ENCODE data around the gene SPIB. TPM values are rescaled to one million over a fixed set of nuclear protein-coding genes. Genes with fewer than 3 reads are reported as not detected.
"Not testable (repeated sequence)": the region's sequence is repeated elsewhere in the genome, so short reads cannot be mapped to it uniquely, and the experiment has no call there.

The SPIB gene
- total RNA-seq, 1 donor from 2014 or later = 0.72 TPM

DNA sequence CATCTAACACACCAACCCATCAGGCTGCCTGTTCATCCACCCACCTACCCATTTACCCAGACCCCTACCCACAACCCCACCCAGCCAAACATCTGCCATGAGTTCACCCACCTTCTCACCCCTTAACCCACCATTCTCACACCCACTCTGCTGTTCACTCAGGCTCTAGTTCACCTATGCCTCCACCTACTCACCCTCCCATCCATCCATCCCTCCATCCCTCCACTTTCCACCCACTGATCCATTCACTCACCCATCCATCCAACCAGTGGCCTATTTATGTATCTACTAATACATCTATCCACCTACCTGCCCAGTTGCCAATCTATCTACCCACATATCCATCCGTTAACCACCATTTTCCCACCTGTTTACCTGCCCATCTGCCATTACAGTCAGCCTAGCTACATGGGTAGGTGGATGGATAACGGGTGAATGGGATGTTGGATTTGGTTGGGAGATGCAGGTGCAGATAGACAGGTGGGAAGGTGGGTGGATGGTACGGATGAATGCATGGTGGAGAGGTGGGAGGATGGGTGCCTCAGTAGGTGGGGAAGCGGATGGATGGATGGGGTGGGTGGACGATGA, 19.2 kb downstream of the SPIB start:
- no peak for DNase-seq (ENCODE audit: low spot score)

DNA sequence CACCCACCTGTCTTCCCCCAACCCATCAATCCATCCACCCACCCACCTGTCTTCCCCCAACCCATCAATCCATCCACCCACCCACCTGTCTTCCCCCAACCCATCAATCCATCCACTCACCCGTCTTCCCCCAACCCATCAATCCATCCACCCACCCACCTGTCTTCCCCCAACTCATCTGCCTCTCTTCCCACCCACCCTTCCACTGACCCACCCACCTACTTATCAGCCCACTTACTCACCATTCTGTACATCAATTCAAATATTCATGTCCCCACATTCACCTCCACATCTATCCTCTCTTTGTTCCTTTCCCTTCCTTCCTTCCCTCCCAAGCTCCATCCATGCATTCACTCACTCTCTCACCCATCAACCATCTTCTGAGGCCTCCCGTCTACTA, 20.4 kb downstream of the SPIB start:
- DNase-seq (ENCODE audit: low spot score) = not testable (repeated sequence)

DNA sequence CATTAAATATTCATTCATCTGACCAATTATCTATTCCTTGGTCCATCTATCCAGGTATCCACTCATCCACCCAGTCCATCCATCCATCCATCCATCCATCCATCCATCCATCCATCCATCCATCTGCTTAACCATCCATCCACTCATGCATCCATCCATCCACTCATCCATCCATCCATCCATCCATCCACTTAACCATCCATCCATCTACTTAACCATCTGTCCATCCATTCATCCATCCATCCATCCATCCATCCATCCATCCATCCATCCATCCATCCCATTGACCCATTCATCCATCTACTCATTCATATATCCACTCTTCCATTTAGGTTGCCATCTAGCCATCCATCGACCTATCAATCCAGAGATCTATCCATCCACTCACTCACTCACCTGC, 25.3 kb downstream of the SPIB start:
- no peak for DNase-seq (ENCODE audit: low spot score)

DNA sequence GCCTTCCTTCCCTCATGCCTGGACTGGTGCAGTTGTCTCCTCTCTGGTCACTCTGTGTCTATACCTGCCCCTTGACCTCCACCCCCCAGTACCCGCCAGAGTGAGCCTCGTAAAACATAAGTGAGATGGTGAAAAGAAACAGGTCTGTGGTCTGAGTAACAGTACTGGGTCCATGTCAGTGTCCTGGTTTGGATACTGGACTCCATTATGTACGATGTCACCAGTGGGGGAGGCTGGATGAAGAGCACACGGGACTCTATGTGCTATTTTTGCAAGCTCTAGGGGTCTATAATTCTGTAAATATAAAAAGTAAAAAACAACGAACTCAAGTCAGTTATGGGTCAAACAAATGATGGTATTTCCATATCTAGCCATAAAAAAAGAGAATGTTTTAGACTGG, 28.3 kb downstream of the SPIB start:
- no peak for DNase-seq (ENCODE audit: low spot score)

DNA sequence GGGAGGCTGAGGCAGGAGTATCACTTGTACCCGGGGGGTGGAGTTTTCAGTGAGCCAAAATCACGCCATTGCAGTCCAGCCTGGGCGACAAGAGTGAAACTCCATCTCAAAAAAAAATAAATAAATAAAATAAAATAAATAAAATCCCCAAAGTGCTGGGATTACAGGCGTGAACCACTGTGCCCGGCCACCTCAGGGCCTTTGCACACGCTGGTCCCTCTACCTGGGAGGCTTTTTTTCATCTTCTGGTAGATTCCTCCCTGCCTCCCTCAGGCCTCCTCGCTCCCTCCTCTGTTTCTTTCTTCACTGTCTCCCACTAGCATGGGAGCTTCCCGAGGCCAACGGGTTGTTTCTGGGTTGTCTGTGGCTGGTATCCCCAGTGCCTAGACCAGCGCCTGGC, 29.0 kb downstream of the SPIB start:
- DNase-seq (ENCODE audit: low spot score) = no peak

DNA sequence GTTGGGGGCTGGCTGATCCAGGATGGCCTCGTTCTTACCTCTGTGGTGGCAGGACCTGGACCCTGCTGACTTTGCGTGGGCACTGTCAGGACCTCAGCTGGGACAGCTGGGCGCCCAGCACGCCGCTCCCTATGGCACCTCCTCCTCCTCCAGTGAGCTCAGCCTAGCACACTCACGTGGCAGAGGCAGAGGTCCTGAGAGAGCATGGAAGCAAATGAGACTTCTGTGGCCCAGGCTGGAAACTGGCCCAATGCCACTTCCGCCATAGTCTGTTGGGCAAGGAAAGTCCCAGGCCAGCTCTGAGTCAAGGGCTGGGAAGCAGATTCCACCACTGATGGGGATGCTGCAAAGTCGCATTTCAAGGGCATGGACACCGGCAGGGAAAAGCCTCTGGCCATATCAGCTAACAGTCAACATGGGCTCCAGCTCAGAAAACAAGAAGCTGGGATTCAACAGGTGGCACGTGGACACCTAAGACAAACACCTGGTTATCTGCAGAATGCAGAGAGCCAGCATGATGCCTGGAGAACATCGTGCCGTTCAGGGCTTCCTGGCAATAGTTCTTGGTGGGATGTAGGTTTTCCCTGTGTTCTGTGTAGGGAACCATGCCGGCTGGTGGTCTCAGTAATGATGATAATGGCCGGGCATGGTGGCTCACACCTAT, 30.6 kb downstream of the SPIB start:
- no peak for DNase-seq (ENCODE audit: low spot score)

DNA sequence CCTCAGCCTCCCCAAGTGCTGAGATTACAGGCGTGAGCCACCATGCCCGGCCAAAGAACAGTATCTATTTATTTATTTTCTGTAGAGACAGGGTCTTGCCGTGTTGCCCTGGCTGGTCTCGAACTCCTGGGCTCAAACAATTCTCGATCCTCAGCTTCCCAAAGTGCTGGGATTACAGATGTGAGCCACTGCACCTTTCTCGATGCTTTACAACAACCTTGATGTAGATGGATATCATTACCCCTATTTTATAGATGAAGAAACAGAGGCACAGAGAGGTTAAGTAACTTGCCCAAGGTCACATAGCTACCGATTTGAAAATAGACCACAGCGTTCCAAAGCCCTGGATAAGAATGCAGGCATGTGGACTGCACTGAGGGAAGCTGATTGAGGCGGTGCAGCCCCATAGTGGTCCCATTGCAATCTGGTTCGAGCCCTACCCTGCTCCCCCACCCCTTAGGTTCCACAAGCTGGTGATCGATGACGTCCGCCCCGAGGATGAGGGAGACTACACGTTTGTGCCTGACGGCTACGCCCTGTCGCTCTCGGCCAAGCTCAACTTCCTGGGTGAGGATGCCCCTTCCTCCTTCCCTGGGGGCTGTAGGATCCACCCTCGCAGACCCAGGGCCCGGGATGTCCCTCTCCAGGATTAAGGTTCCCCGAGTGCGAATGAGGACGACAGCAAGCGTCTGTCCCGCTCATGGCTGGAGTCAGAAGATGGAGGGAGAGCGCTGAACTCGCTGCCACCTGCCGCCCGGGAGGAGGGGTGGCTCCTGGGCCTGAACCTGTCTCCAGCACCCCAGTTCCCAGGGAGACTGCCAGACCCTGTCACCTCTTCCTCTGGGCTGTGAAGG, 31.9 kb downstream of the SPIB start:
- no peak for DNase-seq (ENCODE audit: low spot score)

DNA sequence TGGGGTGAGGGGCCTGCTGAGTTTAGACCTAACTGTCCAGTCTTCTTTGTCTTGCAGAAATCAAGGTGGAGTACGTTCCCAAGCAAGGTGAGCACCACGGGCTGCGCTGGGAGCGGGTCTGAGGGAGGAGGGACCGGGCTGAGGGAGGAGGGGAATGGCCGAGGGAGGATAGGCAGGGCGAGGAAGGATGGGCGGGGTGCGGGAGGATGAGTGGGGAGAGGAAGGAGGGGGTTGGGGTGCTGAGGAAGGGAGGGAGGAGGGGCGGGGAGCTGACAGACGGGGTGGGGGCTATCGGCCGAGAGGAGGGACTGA, 32.4 kb downstream of the SPIB start:
- DNase-seq (ENCODE audit: low spot score) = no peak

DNA sequence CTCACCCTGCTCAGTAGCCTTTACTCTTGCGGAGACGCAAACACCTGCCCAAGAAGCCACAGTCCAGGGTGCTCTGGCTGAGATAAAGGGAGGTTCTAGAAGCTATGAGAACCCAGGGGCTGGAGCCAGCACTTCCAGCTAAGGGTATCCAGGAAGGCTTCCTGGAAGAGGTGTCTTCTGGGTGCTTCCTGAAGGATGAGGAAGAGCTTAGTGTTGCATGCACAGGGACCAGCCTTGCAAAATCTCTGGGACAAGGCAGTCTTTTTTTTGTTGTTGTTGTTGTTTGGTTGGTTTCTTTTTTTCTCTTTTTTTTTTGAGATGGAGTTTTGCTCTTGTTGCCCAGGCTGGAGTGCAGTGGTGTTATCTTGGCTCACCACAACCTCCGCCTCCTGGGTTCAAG, 34.5 kb downstream of the SPIB start:
- DNase-seq (ENCODE audit: low spot score) = no peak

DNA sequence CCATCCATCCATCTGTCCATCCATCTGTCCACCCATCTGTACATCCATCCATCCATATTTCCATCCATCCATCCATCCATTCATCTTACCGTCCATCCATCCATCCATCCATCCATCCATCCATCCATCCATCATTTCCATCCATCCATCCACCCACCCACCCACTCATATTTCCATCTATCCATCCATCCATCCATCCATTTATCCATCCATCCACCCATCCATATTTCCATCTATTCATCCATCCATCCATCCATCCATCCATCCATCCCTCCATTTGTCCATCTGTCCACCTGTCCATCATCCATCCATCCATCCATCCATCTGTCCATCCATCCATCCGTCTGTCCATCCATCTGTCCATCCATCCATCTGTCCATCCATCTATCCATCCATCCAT, 37.3 kb downstream of the SPIB start:
- no peak for DNase-seq (ENCODE audit: low spot score)

DNA sequence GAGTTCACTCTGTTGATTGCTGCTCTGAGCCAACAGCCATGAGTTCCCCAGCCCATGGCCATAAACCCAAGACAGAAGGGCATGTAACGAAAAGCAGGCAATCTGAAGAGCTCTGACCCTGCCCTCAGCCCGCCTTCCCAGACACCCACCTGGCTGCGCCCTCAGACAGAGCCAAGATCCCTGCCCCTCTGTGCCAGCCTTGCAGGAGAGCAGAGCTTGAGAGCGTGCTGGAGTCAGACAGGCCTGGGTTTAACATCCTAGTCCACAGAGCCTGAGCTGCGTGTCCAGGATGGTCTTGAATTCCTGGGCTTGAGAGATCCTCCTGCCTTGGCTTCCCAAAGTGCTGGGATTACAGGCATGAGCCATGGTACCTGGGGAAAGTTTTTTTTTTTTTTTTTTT, 38.6 kb downstream of the SPIB start:
- no peak for DNase-seq (ENCODE audit: low spot score)

DNA sequence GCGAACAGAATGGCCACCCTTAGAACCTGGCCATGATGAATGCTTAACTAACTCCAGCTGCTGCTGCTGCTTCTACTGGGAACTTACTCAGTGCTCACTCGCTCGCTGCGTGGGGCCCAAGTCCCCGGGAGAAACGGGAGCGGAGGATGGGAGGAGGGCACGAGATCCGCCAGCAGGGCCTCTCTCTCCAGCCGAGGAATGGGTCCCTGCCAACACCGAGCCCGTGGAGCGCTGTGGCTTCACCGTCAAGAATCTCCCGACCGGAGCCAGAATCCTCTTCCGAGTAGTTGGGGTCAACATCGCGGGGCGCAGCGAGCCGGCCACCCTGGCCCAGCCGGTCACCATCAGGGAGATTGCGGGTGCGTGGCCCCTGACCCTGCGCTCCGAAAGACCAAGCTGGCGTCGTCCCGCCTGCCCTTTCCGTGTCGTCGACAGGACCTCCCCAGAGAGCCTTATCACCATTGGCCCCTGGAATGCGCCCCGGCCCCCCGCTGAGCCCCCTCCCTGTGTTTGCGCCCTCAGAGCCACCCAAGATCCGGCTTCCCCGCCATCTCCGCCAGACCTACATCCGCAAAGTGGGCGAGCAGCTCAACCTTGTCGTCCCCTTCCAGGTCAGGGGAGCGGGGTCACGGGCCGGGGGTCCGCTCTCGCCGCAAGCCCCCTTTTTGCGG, 39.8 kb downstream of the SPIB start:
- peak; percentile 55 for DNase-seq (ENCODE audit: low spot score)

DNA sequence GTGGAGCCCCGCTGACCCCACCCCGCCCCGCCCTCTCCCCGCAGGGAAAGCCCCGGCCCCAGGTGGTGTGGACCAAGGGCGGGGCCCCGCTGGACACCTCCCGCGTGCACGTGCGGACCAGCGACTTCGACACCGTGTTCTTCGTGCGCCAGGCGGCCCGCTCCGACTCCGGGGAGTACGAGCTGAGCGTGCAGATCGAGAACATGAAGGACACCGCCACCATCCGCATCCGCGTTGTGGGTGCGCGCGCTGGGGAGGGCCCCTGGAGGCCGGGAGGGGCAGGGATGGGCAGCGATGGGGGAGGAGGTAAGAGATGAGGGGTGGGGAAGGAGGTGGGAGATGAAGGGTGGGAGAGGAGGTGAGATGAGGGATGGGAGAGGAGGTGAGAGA, 40.3 kb downstream of the SPIB start:
- no peak for DNase-seq (ENCODE audit: low spot score)

DNA sequence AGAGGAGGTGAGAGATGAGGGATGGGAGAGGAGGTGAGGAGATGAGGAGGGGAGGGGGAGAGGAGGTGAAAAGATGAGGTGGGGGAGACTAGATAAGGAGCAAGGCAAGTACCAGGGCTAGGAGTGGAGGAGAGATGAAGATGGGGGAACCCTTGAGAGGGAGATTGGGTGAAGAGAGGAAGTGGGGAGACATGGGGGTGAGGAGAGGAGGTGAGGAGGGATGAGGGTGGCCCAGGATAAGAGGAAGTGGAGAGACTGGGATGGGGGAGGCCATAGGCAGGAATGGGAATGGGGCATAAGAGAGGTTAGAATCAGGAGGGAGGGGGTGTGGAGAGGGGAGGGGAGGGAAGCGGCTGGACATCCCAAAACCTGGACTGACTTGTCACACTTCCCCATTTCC, 40.9 kb downstream of the SPIB start:
- no peak for DNase-seq (ENCODE audit: low spot score)

DNA sequence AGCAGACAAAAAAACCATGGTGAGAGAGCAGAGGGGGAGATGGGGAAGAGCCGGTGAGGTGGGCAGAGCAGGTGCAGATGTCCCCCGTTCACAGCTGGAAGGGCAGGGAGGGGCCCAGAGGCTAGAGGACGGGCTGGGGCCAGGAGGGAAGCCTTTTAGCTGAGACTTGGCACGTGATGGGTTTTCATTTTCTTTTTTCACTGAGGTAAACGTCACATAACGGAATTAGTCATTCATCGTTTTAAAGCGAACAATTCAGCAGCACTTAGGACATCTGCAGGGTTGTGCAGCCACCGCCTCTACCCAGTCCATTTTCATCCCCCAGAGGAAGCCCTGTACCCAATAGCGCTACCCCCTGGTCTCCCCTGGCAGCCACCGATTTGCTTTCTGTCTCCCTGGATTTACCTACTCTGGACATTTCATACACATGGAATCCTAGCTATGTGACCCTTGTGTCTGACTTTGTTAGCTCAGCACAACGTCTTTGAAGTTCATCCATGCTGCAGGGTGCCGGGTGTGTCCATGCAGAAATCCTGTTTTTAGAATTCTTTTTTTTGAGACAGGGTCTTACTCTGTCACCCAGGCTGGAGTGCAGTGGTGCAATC, 41.5 kb downstream of the SPIB start:
- peak; percentile 12 for DNase-seq (ENCODE audit: low spot score)

DNA sequence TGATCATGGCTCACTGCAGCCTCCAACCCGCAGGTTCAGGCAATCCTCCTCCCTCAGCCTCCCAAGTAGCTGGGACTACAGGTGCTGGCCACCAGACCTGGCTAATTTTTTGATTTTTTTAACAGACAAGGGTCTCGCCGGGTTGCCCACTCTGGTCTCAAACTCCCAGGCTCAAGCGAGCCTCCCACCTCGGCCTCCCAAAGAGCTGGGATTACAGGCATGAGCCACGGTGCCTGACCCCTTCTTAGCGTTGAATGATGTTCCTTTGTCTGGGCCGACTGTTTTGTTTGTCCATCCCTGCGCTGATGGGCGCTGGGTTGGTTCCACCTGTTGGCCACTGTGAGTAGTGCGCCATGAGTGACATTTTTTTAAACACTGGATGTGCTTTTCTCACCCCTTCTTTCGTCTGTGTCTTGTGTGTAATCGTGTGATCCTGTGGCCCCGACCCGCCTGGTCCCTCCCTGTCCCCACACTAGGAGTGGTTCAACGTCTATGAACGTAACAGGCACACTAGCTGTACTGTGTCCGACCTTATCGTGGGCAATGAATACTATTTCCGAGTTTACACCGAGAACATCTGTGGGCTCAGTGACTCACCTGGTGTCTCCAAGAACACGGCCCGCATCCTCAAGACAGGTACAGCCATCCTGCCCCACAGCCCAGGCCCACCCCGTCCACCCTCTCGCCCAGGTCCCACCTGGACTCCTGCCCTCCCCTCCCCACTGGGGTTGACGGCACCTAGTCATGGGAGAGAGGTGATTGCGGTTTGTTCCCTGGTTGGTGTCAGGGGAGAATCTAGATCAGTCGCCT, 42.5 kb downstream of the SPIB start:
- peak; percentile 43 for DNase-seq (ENCODE audit: low spot score)

DNA sequence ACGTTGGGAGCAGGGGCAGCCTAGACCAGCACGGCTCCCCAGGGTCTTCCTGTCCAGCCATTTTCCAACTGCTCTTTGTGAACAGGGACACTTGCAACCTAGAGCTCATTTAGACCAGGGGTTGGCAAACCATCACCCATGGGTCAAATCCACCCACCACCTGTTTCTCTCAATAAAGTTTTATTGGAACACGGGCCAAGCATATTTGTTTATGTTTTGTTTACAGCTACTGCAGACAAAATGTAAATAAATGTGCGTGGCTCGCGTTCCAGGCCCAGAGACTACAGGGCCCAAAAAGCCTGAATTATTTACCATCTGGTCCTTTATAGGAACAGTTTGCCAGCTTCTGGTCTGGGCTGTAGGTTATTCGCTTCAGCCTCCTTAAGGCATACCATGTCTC, 44.2 kb downstream of the SPIB start:
- no peak for DNase-seq (ENCODE audit: low spot score)

DNA sequence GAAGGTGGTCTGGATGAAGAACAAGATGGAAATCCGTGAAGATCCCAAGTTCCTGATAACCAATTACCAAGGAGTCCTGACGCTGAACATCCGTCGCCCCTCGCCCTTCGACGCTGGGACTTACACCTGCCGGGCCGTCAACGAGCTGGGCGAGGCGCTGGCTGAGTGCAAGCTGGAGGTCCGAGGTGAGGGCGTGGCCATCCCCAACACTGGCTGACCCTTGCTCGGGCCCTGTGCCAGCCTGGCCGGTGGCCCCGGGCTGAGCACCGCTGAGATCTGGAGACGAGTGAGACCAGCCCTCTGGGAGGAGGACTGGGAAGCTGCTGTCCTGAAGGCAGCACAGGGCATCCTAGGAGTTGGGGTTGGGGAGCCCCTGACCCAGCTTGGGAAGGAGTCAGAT, 45.6 kb downstream of the SPIB start:
- no peak for DNase-seq (ENCODE audit: low spot score)

DNA sequence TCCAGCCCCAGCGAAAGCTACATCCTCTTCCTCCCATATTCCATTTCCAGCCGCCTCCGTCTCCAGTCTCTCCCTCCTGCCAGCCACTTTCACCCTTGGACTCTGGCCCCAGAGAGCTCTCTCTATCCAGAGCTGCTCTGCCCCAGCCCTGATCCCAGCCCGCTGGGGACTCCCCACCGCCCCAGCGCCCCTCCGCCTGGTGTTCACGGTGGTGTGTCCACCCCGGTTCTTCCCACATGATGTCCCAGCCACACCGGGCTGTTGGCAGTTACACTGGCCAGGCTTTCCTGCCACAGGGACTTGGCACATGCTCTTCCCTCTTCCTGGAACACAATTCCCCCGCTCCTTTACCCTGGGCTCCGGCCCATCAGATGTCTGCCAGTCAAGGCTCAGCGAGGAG, 46.3 kb downstream of the SPIB start:
- no peak for DNase-seq (ENCODE audit: low spot score)

DNA sequence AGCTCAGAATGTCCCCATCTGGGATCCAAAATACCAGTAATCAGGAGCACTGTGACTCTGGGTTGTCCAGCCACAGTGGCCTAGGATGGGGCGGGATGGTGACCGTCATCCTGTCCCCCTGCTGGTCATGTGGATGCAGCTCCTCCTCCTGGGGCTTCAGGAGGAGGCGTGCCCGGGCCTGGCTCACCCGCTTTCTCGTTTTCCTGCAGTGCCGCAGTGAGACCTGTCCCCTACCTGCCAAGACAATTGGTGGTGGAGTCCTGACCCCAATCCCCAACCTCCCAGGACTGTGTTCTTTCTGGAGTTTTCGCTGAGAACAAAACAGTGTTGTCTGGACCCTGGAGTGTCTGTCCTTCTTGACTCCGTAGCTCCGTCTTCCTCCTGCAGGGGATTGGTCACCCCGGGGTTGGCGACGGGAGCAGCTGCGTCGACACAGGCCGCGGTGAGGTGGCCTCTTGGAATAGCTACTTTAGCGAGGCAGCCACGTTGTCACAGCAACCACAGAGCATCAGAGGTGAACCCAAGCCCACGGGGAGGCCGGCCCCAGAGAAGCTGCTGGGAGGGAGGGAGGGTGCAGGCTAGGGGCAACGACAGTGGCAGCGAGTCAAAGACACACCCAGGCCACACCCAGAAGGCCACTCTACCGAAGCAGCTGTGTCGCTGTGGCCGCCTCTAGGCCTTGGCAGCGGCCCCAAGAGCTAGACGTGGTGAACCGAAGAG, 47.4 kb downstream of the SPIB start:
- no peak for DNase-seq (ENCODE audit: low spot score)

DNA sequence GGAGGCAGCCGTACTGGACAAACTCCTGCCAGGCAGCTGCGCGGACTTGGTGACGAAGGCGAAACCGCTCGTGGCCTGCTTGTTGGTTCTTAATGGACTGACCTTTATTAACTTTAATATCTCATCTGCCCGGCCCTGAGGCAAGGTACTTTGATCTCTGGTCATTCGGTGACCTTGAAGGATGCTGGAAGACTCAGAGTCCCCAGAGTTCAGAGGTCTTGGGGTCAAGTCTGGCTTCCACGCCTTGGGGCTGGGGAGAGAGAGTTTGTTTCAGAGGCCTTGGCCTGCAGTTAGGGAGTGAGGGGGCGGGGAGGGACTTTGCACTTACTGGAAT, 47.9 kb downstream of the SPIB start:
- no peak for DNase-seq (ENCODE audit: low spot score)
